Stimulated activated CD4-positive, alpha-beta T cell treated with anti-CD3 and anti-CD28 coated beads, Interleukin-15, amount 100 ng/mL, for 24 hours (primary cell): Measurements from ENCODE around the gene MTG2.

Experiments
- DNase-seq: peaks from one replicate; pipeline ENCODE4 v3.0.0-alpha.2; 2020

Gene MTG2

GRCh38 chr20:62222972-62223371, 40.1 kb downstream of the MTG2 start:
- no peak for DNase-seq

GRCh38 chr20:62223571-62223970, 40.7 kb downstream of the MTG2 start:
- no peak for DNase-seq

GRCh38 chr20:62224113-62224855, 41.5 kb downstream of the MTG2 start:
- no peak for DNase-seq

- no peak for DNase-seq
Measured at GRCh38 chr20:62225026-62225425, 42.2 kb downstream of the MTG2 start.

GRCh38 chr20:62225820-62226635, 43.2 kb downstream of the MTG2 start:
- no peak for DNase-seq

GRCh38 chr20:62226707-62227590, 44.1 kb downstream of the MTG2 start:
- no peak for DNase-seq

GRCh38 chr20:62227591-62227976, 44.8 kb downstream of the MTG2 start:
- DNase-seq: no peak

- DNase-seq: no peak
Measured at GRCh38 chr20:62227977-62228958, 45.4 kb downstream of the MTG2 start.

GRCh38 chr20:62228982-62229545, 46.2 kb downstream of the MTG2 start:
- no peak for DNase-seq

- no peak for DNase-seq
Measured at GRCh38 chr20:62229667-62230066, 46.8 kb downstream of the MTG2 start.

- DNase-seq: no peak
Measured at GRCh38 chr20:62230276-62230675, 47.4 kb downstream of the MTG2 start.

GRCh38 chr20:62230696-62231095, 47.9 kb downstream of the MTG2 start:
- no peak for DNase-seq

GRCh38 chr20:62231292-62231691, 48.5 kb downstream of the MTG2 start:
- DNase-seq: no peak

GRCh38 chr20:62232194-62232593, 49.4 kb downstream of the MTG2 start:
- DNase-seq: no peak

GRCh38 chr20:62232770-62233645, 50.2 kb downstream of the MTG2 start:
- no peak for DNase-seq

- DNase-seq: no peak
Measured at GRCh38 chr20:62233684-62234083, 50.9 kb downstream of the MTG2 start.

- no peak for DNase-seq
Measured at GRCh38 chr20:62234339-62234738, 51.5 kb downstream of the MTG2 start.

GRCh38 chr20:62235001-62235776, 52.4 kb downstream of the MTG2 start:
- no peak for DNase-seq

- no peak for DNase-seq
Measured at GRCh38 chr20:62235777-62236157, 52.9 kb downstream of the MTG2 start.

GRCh38 chr20:62236200-62236599, 53.4 kb downstream of the MTG2 start:
- no peak for DNase-seq
